ENCODE data around the gene KCNH6. TPM values are rescaled to one million over a fixed set of nuclear protein-coding genes. Genes with fewer than 3 reads are reported as not detected.

Gene KCNH6, protein sequence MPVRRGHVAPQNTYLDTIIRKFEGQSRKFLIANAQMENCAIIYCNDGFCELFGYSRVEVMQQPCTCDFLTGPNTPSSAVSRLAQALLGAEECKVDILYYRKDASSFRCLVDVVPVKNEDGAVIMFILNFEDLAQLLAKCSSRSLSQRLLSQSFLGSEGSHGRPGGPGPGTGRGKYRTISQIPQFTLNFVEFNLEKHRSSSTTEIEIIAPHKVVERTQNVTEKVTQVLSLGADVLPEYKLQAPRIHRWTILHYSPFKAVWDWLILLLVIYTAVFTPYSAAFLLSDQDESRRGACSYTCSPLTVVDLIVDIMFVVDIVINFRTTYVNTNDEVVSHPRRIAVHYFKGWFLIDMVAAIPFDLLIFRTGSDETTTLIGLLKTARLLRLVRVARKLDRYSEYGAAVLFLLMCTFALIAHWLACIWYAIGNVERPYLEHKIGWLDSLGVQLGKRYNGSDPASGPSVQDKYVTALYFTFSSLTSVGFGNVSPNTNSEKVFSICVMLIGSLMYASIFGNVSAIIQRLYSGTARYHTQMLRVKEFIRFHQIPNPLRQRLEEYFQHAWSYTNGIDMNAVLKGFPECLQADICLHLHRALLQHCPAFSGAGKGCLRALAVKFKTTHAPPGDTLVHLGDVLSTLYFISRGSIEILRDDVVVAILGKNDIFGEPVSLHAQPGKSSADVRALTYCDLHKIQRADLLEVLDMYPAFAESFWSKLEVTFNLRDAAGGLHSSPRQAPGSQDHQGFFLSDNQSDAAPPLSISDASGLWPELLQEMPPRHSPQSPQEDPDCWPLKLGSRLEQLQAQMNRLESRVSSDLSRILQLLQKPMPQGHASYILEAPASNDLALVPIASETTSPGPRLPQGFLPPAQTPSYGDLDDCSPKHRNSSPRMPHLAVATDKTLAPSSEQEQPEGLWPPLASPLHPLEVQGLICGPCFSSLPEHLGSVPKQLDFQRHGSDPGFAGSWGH
- not detected for total RNA-seq

- peak within 1 kb of the TSS; percentile 24 for H3K4me3 Mint-ChIP-seq
- no peak for DNase-seq
- peaks cover 18% of the 10 kb centered on the region for H3K27me3 Mint-ChIP-seq
- H3K36me3 Mint-ChIP-seq: no peaks in the 10 kb centered on the region
- H3K9me3 Mint-ChIP-seq: no peaks in the 10 kb centered on the region
- intact Hi-C loops (cut with micrococcal nuclease): no loop called here
- peaks cover 8% of the 10 kb centered on the region for H3K4me1 Mint-ChIP-seq (ENCODE audit: low read depth)
- H3K27ac Mint-ChIP-seq: no peak within 1 kb of the TSS
- ChIA-PET POLR2A (interaction anchor here (1.6 kb wide), 1 partner anchor 28 kb away, joined by 3 read pairs; no protein-coding TSS in a partner anchor), CTCF (interaction anchor here (0.6 to 0.8 kb wide), 2 partner anchors 78 to 88 kb away, joined by 3 to 5 read pairs; no protein-coding TSS in a partner anchor)
Observed at GRCh38 chr17:63523253-63523855, at the start of gene KCNH6. TSS of gene KCNH6 (plus strand) at chr17:63523358. CDS start at chr17:63523414, 56 bp downstream.

DNA sequence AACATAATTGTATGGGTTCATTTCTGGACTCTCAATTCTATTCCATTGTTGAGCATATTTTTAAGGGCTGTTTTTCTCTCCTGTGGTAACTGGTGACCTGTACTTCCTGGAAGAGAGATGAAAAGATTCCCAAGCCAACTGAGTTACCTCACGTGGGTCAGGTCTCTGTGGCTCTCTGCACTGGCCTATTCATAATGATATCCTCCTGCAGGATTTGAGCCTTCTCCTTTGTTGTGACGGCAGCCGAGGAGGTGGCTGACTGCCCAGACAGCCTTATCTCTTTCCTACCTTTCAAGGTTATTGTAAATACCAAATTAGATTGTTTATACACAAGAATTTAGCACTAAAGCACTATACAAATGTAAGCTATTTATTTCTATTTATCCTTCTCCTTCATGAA lies 49.0 kb upstream of the KCNH6 start:
- peaks cover 6% of the 10 kb centered on the region for H3K27me3 Mint-ChIP-seq
- ChIA-PET POLR2A (no interaction called here), CTCF (no interaction called here)
- no peak for DNase-seq
- H3K4me1 Mint-ChIP-seq (ENCODE audit: low read depth): peaks cover 14% of the 10 kb centered on the region
- intact Hi-C loops (cut with micrococcal nuclease): no loop called here
- H3K9me3 Mint-ChIP-seq: no peaks in the 10 kb centered on the region
- H3K4me3 Mint-ChIP-seq: no peak overlapping the region
- H3K36me3 Mint-ChIP-seq: no peaks in the 10 kb centered on the region
- no peak overlapping the region for H3K27ac Mint-ChIP-seq

DNA sequence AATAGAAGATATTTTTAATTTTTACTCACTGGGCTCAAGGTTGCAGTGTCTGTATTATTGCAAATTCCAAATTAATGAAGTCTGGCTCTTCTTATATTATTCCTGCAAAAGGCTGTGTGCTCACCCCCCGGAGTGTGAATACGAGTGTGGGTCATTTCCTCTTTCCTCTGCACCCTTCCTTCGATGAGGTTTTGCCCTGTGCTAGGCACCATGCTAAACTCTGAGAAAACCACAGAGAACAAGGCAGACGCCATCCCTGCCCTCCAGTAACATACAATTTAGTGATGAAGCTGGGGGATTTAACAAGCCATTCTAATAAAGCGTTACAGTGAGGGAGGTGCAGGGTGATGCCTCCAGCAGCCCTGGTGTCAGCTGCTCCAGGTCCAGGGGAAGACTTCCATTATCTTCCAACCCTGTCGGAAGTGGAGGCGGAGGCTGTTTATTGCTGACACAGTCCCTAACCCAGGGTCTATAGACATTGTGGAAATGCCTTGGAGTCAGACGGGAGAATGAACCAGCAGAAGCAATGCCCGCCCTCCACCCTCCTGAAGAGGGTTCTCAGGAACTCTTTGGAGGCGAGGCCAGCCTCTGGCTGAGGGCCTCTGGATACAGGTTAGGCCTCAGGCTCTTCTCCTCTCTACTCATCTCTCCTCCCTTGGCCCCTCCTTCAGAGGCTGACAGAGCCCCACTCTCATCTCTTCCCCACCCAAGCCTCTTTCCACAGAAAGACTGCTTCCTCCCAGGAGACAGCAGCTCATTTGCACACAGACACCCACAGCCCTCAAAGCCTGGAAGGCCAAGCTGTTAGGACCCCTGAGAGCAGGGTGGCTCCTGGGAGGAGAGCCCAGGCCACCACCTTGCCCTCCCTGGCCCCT lies 48.3 kb upstream of the KCNH6 start:
- Mint-ChIP-seq H3K36me3 (no peaks in the 10 kb centered on the region), H3K27me3 (peaks cover 6% of the 10 kb centered on the region), H3K9me3 (no peaks in the 10 kb centered on the region), H3K27ac (no peak overlapping the region), H3K4me1 (ENCODE audit: low read depth) (peaks cover 15% of the 10 kb centered on the region), H3K4me3 (no peak overlapping the region)
- intact Hi-C loops (cut with micrococcal nuclease): no loop called here
- POLR2A ChIA-PET: no interaction called here
- DNase-seq: no peak
- CTCF ChIA-PET: interaction anchor here (8.1 kb wide), 1 partner anchor 49 kb away, joined by 233 read pairs; no protein-coding TSS in a partner anchor

DNA sequence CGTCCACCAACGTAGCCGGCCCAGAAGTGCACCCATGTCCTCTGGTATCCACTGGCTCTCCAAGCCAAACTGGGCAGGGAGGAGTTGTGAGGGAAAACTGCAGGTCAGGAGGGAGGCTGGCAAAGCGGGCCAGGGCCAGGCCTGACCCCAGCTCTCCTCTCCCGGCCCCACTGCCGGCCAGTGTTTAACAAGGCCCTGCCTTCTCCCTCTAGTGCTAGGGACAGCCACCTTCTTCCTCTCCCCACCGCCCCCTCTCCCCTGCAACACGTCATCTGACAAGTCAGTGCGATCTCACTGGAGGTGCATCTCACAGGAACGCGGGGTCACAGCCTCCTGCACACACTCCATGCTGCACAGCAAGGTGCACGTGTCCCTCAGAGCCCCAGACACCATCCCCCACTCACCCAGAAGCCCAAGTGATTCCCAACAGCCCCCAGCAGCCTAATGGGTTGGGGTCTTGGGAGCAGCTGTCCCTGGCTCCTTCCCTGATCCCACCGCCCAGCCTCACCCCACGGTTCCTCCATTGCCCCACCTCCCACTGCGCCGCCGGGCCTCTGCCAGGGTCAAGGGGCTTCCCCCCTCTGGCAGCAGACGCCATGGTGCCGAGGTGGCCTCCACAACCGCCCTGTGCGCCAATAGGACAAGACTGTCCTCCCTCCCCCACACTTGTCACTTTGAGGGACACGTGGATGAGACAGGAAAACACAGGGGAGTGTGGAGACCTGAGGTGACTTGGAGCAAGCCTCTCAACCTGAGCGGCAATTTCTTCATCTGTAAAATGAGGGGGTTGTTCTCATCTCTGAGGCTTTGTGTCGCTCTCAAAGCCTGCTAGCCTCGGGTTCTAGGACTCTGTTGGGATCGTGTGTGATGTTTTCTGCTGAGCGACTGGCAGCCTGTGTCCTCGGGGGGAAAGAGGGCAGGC lies 47.4 kb upstream of the KCNH6 start:
- Mint-ChIP-seq H3K4me1 (ENCODE audit: low read depth) (peaks cover 15% of the 10 kb centered on the region), H3K27me3 (peaks cover 5% of the 10 kb centered on the region), H3K27ac (no peak overlapping the region), H3K36me3 (no peaks in the 10 kb centered on the region), H3K9me3 (no peaks in the 10 kb centered on the region), H3K4me3 (peak overlapping the region; percentile 23)
- CTCF ChIA-PET: interaction anchor here (1.0 to 8.1 kb wide), 4 partner anchors 17 to 57 kb away, joined by 3 to 233 read pairs (median 7); partner anchors contain the start of gene CYB561
- peak; percentile 16 for DNase-seq
- intact Hi-C loops (cut with micrococcal nuclease): no loop called here
- POLR2A ChIA-PET: interaction anchor here (0.9 kb wide), 1 partner anchor 50 kb away, joined by 3 read pairs; no protein-coding TSS in a partner anchor

DNA sequence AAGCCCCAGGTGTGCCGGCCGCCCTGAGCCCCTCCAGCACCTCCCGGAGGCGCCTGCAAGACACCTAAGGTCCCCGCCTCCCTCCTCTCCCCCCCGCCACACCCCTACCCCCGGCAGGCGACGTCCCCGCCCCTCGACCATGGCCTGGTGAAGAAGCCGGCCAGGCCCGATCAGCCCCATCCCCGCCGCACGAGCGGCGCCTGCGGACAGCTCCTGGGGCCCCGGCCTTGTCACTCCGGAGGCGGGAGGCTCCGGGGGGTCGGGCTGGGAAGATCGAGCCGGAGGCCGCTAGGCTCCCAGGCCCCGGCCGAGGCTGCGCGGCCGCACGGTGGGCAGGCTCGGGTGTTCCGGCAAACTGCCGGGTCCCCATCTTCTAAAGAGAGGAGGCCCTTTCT lies 46.7 kb upstream of the KCNH6 start:
- Mint-ChIP-seq H3K27me3 (peaks cover 5% of the 10 kb centered on the region), H3K36me3 (no peaks in the 10 kb centered on the region), H3K27ac (no peak overlapping the region), H3K9me3 (no peaks in the 10 kb centered on the region), H3K4me1 (ENCODE audit: low read depth) (peaks cover 15% of the 10 kb centered on the region), H3K4me3 (peak overlapping the region; percentile 23)
- peak; percentile 20 for DNase-seq
- ChIA-PET CTCF (interaction anchor here (1.0 to 8.1 kb wide), 8 partner anchors 18 to 146 kb away, joined by 3 to 233 read pairs (median 12); partner anchors contain the start of genes CYB561 and MAP3K3), POLR2A (interaction anchor here (0.9 kb wide), 1 partner anchor 51 kb away, joined by 3 read pairs; no protein-coding TSS in a partner anchor)
- intact Hi-C loops (cut with micrococcal nuclease): no loop called here

- H3K9me3 Mint-ChIP-seq: no peaks in the 10 kb centered on the region
- H3K36me3 Mint-ChIP-seq: no peaks in the 10 kb centered on the region
- ChIA-PET CTCF (interaction anchor here (1.0 to 8.1 kb wide), 12 partner anchors 8 to 145 kb away, joined by 3 to 233 read pairs (median 12); partner anchors contain the start of genes CYB561 and MAP3K3), POLR2A (interaction anchor here (0.9 kb wide), 1 partner anchor 51 kb away, joined by 3 read pairs; no protein-coding TSS in a partner anchor)
- H3K27ac Mint-ChIP-seq: no peak within 1 kb of the TSS
- DNase-seq: peak; percentile 56
- H3K4me1 Mint-ChIP-seq (ENCODE audit: low read depth): peaks cover 15% of the 10 kb centered on the region
- H3K4me3 Mint-ChIP-seq: peak within 1 kb of the TSS; percentile 74
- intact Hi-C loops (cut with micrococcal nuclease): no loop called here
- H3K27me3 Mint-ChIP-seq: peaks cover 5% of the 10 kb centered on the region
Observed at GRCh38 chr17:63476854-63477479, 46.2 kb upstream of the KCNH6 start, which contains the start of gene ACE. TSS of gene ACE (plus strand) at chr17:63477061. CDS start at chr17:63477095, 34 bp downstream.

- Mint-ChIP-seq H3K27ac (no peak overlapping the region), H3K4me1 (ENCODE audit: low read depth) (peaks cover 15% of the 10 kb centered on the region), H3K4me3 (peak overlapping the region; percentile 74), H3K9me3 (no peaks in the 10 kb centered on the region), H3K27me3 (peaks cover 5% of the 10 kb centered on the region), H3K36me3 (no peaks in the 10 kb centered on the region)
- ChIA-PET POLR2A (interaction anchor here (0.6 to 2.0 kb wide), 3 partner anchors 31 to 123 kb away, joined by 4 to 6 read pairs (median 6); partner anchors contain the start of gene TACO1), CTCF (interaction anchor here (0.6 to 8.1 kb wide), 27 partner anchors 9 to 394 kb away, joined by 3 to 233 read pairs (median 9); partner anchors contain the start of genes CYB561 and MAP3K3)
- no peak for DNase-seq
- intact Hi-C loops (cut with micrococcal nuclease): loop anchor here (2.0 kb wide), 1 partner anchor 31 kb away; the partner anchor contains the start of gene CYB561
Observed at GRCh38 chr17:63477480-63478440, 45.4 kb upstream of the KCNH6 start.

DNA sequence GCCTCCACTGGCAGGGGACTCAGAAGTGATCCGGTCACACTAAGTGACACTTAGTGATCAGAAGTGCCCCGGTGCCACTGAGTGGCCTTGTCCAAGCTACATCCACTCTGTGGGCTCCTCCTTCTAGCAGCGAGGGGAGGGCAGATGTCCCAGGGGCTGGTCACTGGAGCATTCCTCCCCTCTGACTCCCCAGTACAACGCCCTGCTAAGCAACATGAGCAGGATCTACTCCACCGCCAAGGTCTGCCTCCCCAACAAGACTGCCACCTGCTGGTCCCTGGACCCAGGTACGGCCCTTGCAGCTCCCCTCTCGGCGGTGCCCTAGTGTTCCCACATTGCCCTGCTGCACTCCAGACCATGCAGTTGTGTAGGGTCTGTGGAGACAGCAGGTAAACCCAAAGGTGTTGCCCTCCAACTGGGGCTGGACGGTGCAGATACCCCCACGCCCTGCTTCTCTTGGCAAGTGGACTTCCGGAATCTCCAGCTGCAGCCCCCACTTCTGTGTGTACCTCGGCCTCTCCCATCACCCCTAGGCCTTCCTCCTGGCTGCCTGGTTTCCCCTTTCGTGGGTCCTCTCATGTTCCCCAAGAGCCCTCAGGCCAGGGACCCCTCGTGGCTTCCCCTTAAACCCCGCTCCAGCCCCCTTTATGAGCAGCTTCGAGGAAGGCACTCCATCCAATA lies 44.2 kb upstream of the KCNH6 start:
- intact Hi-C loops (cut with micrococcal nuclease): loop anchor here (1.0 to 2.0 kb wide), 3 partner anchors 32 to 133 kb away; partner anchors contain the start of gene CYB561
- Mint-ChIP-seq H3K9me3 (no peaks in the 10 kb centered on the region), H3K27me3 (peaks cover 5% of the 10 kb centered on the region), H3K4me1 (ENCODE audit: low read depth) (peaks cover 15% of the 10 kb centered on the region), H3K36me3 (no peaks in the 10 kb centered on the region), H3K27ac (no peak overlapping the region), H3K4me3 (peak overlapping the region; percentile 16)
- DNase-seq: peak; percentile 88
- CTCF ChIA-PET: interaction anchor here (0.6 to 8.1 kb wide), 37 partner anchors 9 to 395 kb away, joined by 3 to 233 read pairs (median 5); partner anchors contain the start of genes CYB561 and MAP3K3
- POLR2A ChIA-PET: interaction anchor here (0.6 to 2.0 kb wide), 3 partner anchors 32 to 71 kb away, joined by 3 to 6 read pairs (median 4); no protein-coding TSS in a partner anchor

Data from activated CD4-positive, alpha-beta memory T cell treated with anti-CD3 and anti-CD28 coated beads for 36 hours (primary cell).